Neural cell (in vitro differentiated cells): Measurements from ENCODE around the gene MAML3.

Experiments
- EP300 ChIP-seq: fragments of 450-650 bp; conservative IDR thresholded peaks from 2 replicates; pipeline ENCODE4 v1.6.1; 2014; ENCODE audit warnings: antibody characterized with exemption, mild to moderate bottlenecking, moderate library complexity; ENCODE audit not compliant: poor library complexity, severe bottlenecking
- EZH2 ChIP-seq: fragments of 200-600, 300-800 bp; shearing (Covaris generic), sonication (generic); IDR thresholded peaks from 2 replicates; pipeline ENCODE4 v1.6.1; 2014; ENCODE audit warnings: antibody characterized with exemption, low read length, borderline replicate concordance, mild to moderate bottlenecking; ENCODE audit not compliant: insufficient read depth, poor library complexity, severe bottlenecking
- MXI1 ChIP-seq: fragments of 450-650 bp; conservative IDR thresholded peaks from 2 replicates; pipeline ENCODE4 v1.6.1; 2014; ENCODE audit warnings: antibody characterized with exemption, mild to moderate bottlenecking; ENCODE audit not compliant: poor library complexity, severe bottlenecking
- POLR2AphosphoS5 ChIP-seq: IDR thresholded peaks from 2 replicates; pipeline ENCODE4 v1.6.1; 2012
- RAD21 ChIP-seq: fragments of 450-650 bp; conservative IDR thresholded peaks from 2 replicates; pipeline ENCODE4 v1.6.1; 2014; ENCODE audit warnings: antibody characterized with exemption, mild to moderate bottlenecking, moderate library complexity
- REST ChIP-seq: IDR thresholded peaks from 2 replicates; pipeline ENCODE4 v1.6.1; 2012; ENCODE audit warnings: borderline replicate concordance
- SMC3 ChIP-seq: fragments of 450-650 bp; conservative IDR thresholded peaks from 2 replicates; pipeline ENCODE4 v1.6.1; 2014; ENCODE audit warnings: antibody characterized with exemption, mild to moderate bottlenecking, moderate library complexity; ENCODE audit not compliant: poor library complexity
- TAF1 ChIP-seq: IDR thresholded peaks from 2 replicates; pipeline ENCODE4 v1.6.1; 2012; ENCODE audit warnings: low read depth
- TF ChIP-seq, protein P1 (sequence below): fragments of 450-650 bp; IDR thresholded peaks from 2 replicates; pipeline ENCODE4 v1.5.1; 2014; ENCODE audit warnings: antibody characterized with exemption, mild to moderate bottlenecking, moderate library complexity; ENCODE audit not compliant: poor library complexity, severe bottlenecking

DNA sequence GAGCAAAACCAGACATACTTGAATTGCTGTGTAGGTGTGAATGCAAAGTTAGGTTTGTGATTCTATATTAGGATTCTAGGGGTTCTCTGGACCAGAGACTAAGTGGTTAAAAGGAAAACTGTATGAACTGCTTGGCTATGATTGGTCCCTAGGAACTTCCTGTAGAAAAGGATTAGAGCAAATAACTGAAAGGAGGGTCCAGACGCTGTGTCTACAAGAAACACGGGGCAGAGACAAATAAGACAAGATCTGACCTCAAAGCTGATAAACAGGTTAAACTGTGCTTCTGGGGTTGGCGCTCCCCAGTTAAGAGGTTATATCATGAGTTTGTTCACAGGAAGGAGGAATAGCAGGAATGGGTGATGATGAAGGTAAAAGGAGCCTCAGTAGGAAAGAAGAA, 304.8 kb downstream of the MAML3 start:
- TF ChIP-seq, protein P1, sequence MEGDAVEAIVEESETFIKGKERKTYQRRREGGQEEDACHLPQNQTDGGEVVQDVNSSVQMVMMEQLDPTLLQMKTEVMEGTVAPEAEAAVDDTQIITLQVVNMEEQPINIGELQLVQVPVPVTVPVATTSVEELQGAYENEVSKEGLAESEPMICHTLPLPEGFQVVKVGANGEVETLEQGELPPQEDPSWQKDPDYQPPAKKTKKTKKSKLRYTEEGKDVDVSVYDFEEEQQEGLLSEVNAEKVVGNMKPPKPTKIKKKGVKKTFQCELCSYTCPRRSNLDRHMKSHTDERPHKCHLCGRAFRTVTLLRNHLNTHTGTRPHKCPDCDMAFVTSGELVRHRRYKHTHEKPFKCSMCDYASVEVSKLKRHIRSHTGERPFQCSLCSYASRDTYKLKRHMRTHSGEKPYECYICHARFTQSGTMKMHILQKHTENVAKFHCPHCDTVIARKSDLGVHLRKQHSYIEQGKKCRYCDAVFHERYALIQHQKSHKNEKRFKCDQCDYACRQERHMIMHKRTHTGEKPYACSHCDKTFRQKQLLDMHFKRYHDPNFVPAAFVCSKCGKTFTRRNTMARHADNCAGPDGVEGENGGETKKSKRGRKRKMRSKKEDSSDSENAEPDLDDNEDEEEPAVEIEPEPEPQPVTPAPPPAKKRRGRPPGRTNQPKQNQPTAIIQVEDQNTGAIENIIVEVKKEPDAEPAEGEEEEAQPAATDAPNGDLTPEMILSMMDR, result no peak
- TF ChIP-seq POLR2AphosphoS5 (peak; percentile 47), RAD21 (peak; percentile 37), EZH2 (no peak), MXI1 (no peak), REST (no peak), TAF1 (no peak), SMC3 (no peak), EP300 (no peak)
